Measurements from ENCODE around the gene MKS1.
A peak's percentile ranks its signal among the peaks of the same experiment; 100 is the strongest.

The MKS1 gene

DNA sequence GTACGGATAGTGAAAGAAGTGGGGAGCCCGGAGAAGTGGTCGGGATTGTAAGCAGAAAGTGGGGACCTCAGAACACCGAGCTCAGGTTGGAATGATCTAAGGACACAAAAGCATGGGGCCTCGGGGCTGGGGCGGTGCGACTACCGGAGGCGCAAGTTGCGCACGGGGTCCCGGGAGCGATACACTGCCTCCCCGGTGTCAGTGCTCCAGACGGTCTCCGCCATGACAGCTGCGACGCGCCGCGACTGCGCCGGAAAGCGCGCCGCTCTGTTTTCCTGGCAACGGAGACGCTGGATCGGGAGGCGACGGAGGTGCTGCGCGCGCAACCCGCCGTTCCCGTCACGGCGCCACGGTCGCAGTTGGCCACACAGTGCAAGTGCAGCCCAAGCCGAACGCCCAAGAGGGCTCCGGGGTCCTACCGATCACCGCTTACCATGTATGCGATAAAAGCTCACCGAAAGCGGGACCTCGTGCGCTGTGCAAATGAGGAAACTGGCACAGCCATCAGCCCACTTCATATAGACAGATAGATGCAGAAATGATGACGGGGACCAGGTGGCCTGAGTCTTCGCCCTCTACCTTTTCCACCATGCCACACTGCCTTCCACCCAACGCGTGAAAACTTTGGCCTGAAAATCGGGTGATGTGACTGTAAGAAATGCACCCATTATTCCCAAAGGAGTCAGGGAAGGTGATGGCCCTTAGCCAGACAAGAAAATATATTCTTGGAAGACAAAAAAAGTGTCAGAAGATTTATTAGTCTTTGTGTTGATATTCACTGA, at the start of gene MKS1:
Gene MKS1, minus strand, starts transcription at position 249 of the 782 bp plus-strand sequence. Its CDS starts 25 bp downstream, at position 224.
- in situ Hi-C loops (cut with HindIII; ENCODE audit: low pct_ligation_motif_present, low sequenced_read_pairs), result no loop called here
- no peaks in the 10 kb centered on the region for H3K27me3 ChIP-seq (replicated peaks)
- H3K4me3 ChIP-seq (ENCODE audit: low read depth, low read length), result peak within 1 kb of the TSS; percentile 89
- peak; percentile 94 for DNase-seq
- peak within 1 kb of the TSS; percentile 66 for H3K27ac ChIP-seq
- TF ChIP-seq, protein P1, sequence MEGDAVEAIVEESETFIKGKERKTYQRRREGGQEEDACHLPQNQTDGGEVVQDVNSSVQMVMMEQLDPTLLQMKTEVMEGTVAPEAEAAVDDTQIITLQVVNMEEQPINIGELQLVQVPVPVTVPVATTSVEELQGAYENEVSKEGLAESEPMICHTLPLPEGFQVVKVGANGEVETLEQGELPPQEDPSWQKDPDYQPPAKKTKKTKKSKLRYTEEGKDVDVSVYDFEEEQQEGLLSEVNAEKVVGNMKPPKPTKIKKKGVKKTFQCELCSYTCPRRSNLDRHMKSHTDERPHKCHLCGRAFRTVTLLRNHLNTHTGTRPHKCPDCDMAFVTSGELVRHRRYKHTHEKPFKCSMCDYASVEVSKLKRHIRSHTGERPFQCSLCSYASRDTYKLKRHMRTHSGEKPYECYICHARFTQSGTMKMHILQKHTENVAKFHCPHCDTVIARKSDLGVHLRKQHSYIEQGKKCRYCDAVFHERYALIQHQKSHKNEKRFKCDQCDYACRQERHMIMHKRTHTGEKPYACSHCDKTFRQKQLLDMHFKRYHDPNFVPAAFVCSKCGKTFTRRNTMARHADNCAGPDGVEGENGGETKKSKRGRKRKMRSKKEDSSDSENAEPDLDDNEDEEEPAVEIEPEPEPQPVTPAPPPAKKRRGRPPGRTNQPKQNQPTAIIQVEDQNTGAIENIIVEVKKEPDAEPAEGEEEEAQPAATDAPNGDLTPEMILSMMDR (IDR thresholded peaks at IDR 0.05; ENCODE audit: low read depth, low read length, missing control alignments), result peak; percentile 67
- no peaks in the 10 kb centered on the region for H3K36me3 ChIP-seq (replicated peaks)

DNA sequence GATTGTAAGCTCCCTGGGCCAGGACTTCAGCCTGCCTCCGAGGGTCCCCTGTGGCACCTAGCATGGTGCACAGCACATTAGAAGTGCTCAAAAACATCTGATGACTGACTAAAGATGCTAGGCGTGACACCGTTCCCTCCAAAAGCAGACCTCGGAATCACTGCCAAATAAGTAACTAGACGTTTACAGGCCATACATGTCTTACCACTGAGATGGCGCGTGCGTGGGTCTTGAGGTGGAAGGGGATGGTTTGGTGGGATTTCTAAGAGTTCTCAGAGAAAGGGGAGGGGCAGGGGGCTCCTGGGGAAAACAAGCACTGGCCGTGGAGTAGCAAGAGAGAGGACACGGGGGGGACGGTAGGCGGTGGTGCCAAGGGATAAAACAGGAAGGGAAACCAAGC, 49.3 kb upstream of the MKS1 start:
- TF ChIP-seq, protein P1 (IDR thresholded peaks at IDR 0.05; ENCODE audit: low read depth, low read length, missing control alignments), result no peak
- in situ Hi-C loops (cut with HindIII; ENCODE audit: low pct_ligation_motif_present, low sequenced_read_pairs), result no loop called here
- Histone ChIP-seq H3K36me3 (replicated peaks) (no peaks in the 10 kb centered on the region), H3K27me3 (replicated peaks) (no peaks in the 10 kb centered on the region), H3K27ac (no peak overlapping the region), H3K4me3 (ENCODE audit: low read depth, low read length) (no peak overlapping the region)
- DNase-seq, result no peak

DNA sequence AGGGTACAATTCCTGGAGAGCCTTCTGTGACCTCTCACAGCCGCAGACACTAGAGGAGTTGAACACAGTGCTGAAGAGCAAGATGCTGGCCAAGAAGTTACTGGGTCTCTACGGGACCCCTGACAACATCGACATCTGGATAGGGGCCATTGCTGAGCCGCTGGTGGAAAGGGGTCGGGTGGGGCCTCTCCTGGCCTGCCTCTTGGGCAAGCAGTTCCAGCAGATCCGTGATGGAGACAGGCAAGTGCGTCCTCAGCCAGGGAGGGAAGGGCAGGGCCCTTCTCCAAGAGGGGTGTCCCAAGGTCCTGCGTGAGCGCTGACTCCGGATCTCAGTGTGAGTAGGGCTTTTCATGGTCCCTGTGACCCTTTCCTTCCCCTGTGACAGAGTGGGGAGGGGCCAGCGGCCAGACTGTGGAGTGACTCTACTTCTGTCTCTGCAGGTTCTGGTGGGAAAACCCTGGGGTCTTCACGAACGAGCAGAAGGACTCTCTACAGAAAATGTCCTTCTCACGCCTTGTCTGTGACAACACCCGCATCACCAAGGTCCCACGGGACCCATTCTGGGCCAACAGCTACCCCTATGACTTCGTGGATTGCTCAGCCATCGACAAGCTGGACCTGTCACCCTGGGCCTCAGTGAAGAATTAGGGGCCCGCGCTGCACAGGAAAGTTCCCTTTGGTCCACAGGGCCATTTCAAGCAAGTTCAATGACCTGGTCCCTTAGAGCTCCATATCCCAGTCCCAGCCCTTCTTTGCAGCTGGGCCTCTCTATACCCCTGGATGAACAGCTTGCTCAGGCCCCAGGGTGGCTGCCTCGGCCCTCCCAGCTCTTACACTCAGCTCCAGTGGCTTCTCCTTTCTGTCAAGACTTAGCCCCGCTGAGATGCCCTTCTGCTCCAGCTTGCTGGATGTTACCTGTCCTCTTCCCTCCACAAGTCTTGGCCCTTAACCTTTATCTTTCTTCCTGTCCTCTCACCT, 48.6 kb upstream of the MKS1 start:
- in situ Hi-C loops (cut with HindIII; ENCODE audit: low pct_ligation_motif_present, low sequenced_read_pairs), result no loop called here
- H3K27me3 ChIP-seq (replicated peaks), result no peaks in the 10 kb centered on the region

DNA sequence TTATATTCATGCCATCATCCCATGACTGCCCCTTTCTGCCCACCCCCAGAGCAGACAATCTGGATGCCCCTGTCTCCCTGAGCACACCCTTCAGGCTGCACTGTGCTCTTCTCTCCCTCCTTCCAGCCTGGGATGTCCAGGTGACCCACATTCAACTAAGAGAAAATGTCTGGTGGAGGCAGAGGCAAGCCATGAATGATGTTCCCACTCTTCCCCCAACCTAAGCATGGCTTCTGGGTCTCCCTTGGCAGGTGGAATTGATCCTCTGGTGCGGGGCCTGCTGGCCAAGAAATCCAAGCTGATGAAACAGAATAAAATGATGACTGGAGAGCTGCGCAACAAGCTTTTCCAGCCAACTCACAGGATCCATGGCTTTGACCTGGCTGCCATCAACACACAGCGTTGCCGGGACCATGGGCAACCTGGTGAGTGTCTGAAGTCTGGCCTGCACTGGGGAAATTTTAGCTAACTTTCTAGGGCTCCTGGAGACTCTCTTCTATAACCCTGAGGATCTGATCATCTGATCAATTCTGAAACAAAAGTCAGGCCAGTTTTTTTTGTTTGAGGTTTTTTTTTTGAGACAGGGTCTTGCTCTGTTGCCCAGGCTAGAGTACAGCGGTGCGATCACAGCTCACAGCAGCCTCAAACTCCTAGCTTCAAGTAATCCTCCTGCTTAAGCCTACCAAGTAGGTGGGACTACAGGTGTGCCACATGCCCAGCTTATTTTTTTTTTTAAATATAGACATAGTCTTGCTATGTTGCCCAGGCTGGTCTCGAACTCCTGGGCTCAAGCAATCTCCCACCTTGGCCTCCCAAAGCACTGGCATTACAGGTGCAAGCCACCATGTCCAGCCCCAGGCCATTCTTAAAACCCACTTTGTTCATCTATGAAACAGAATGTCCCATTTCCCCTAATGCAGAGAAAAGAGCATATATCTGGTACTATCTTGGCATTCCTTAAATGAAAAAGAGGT, 47.1 kb upstream of the MKS1 start:
- no peak for DNase-seq
- in situ Hi-C loops (cut with HindIII; ENCODE audit: low pct_ligation_motif_present, low sequenced_read_pairs), result no loop called here
- Histone ChIP-seq H3K36me3 (replicated peaks) (no peaks in the 10 kb centered on the region), H3K27ac (no peak overlapping the region), H3K27me3 (replicated peaks) (peaks cover 4% of the 10 kb centered on the region), H3K4me3 (ENCODE audit: low read depth, low read length) (no peak overlapping the region)
- TF ChIP-seq, protein P1 (IDR thresholded peaks at IDR 0.05; ENCODE audit: low read depth, low read length, missing control alignments), result no peak

More for the DNA sequence above, 48.6 kb upstream of the MKS1 start:
- DNase-seq, result no peak
- H3K27ac ChIP-seq, result no peak overlapping the region
- no peaks in the 10 kb centered on the region for H3K36me3 ChIP-seq (replicated peaks)
- TF ChIP-seq, protein P1 (IDR thresholded peaks at IDR 0.05; ENCODE audit: low read depth, low read length, missing control alignments), result no peak
- H3K4me3 ChIP-seq (ENCODE audit: low read depth, low read length), result no peak overlapping the region

DNA sequence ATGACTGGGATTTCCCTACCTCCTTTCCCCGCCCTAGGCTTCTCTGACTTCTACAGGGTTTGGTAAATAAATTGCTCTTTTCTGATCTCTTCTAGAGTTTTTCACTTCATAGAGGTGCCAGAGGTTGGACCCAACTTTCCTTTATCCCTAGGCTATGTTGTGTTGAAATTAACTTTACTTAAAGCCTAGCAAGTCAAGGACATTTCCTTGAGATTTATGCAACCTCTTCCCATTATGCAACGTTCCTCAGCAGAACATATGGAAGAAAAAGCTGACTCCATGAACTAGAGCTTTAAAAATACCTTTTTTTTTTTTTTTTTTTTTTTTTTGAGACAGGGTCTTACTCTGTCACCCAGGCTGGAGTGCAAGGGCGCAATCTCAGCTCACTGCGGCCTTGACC, 46.2 kb upstream of the MKS1 start:
- peaks cover 4% of the 10 kb centered on the region for H3K27me3 ChIP-seq (replicated peaks)
- H3K4me3 ChIP-seq (ENCODE audit: low read depth, low read length), result no peak overlapping the region
- no peaks in the 10 kb centered on the region for H3K36me3 ChIP-seq (replicated peaks)
- no peak overlapping the region for H3K27ac ChIP-seq
- no peak for DNase-seq
- in situ Hi-C loops (cut with HindIII; ENCODE audit: low pct_ligation_motif_present, low sequenced_read_pairs), result no loop called here
- TF ChIP-seq, protein P1 (IDR thresholded peaks at IDR 0.05; ENCODE audit: low read depth, low read length, missing control alignments), result no peak
